Measurements from ENCODE around the gene NRAS.
"Not testable (repeated sequence)": the region's sequence is repeated elsewhere in the genome, so short reads cannot be mapped to it uniquely, and the experiment has no call there.

The NRAS gene

DNA sequence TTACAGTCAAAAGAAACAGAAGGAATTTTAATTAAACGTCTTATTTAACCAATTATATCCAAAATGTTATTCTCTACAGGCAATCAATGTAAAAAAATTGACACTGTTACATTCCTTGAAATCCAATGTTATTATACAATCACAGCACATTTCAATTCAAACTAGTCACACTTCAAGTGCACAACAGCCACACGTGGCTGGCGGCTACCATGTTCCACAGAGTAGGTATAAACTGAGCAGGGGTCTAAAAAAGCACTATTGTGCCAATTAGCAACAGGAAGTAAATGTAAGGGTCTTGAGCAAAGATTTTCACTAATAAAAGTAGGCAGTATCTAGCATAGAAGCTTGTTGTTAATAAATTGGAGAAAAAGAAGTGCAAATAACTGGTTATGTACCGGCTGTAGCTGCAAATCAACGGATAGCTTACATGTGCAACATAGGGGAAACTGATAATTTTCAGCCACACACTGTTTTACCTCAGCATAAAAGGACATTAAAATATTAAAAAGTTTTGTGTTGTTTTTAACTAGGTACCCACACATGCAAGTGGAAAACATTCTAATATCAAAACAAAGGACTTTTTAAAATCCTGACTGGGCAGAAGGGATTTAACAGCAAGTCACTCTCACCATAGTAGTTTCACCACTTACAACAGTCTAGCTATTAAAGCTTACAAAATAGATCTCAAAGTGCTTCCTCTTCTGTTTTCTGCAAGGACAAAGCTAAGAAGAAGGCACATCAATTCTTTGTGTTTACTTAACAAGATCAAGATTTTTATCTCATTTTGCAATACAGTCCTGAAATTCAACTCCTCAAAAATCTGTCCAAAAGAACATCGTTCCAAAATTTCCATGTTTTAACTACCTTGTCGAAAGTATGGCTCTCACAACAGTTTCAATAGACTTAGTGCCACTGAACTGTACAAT, 38.7 kb upstream of the NRAS start:
- 0 out of 22 replicates have a peak, but pooled peaks cover 0 to 5% (median 0%) of the 10 kb centered on the region in 11 experiments for H3K9me3 ChIP-seq (replicated peaks in 1 of 11)
- TF ChIP-seq Cebpa-rat (IDR thresholded peaks at IDR 0.05) = no peak
- peak overlapping the region; percentile 82 to 97 (median 92); a peak in 17 of 20 replicates for H3K4me3 ChIP-seq
- H3K27me3 ChIP-seq = no peaks in the 10 kb centered on the region
- H3K4me2 ChIP-seq = peak overlapping the region; percentile 85 to 100 (median 93)
- H3K27ac ChIP-seq = peak overlapping the region in 10 of 11 experiments; percentile 39 to 100 (median 100); a peak in 18 of 22 replicates
- peaks cover 0 to 44% (median 22%) of the 10 kb centered on the region in 11 experiments; a peak in 17 of 22 replicates for H3K36me3 ChIP-seq
- peaks cover 58 to 73% (median 64%) of the 10 kb centered on the region in 10 experiments for H3K4me1 ChIP-seq
- H4K20me1 ChIP-seq = peaks cover 67 to 70% (median 70%) of the 10 kb centered on the region in 11 experiments
- peak overlapping the region; percentile 99 to 100 (median 100); a peak in 20 of 22 replicates for H3K9ac ChIP-seq

DNA sequence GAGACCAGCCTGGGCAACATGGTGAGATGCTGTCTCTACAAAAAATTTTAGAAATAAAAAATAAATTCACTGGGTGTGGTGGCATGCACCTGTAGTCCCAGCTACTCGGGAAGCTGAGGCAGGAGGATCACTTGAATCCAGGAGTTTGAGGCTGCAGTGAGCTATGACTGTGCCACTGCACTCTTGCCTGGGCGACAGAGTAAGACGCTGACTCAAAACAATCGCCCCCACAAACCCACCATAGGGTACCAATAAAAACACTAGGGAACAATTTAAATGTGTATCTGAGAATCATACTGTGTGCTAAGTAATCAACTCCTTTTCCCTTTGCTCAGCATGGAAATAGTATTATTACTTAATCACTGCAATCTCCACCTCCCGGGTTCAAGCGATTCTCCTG, 37.1 kb upstream of the NRAS start:
- not testable (repeated sequence) for H3K9me3 ChIP-seq (replicated peaks in 1 of 11); H3K27ac ChIP-seq; H3K9ac ChIP-seq; H3K4me3 ChIP-seq; H3K27me3 ChIP-seq
- Histone ChIP-seq H4K20me1 (peaks cover 82 to 86% (median 85%) of the 10 kb centered on the region in 11 experiments), H3K4me2 (peak overlapping the region; percentile 50 to 100 (median 89); a peak in 21 of 22 replicates), H3K4me1 (peaks cover 55 to 85% (median 64%) of the 10 kb centered on the region in 10 experiments), H3K36me3 (peaks cover 15 to 59% (median 38%) of the 10 kb centered on the region in 11 experiments)

DNA sequence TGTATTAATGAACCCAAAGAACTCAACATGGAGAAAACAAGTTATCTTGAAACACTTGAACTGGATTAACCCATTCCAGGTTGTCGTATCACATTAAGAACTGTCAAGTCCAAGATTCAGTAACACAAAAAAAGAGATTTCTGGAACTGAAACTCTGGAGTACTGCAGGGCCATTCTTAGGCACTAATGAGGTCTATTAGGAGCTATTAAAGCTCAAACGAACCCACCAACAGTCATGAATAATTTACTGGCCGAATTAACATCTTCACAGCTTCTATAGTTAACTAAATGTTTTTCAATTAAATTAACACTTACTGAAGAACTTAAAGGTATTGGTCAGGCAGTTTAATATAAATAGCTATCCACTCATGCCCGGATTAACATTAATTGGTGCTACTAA, 36.6 kb upstream of the NRAS start:
- Histone ChIP-seq H3K27me3 (no peaks in the 10 kb centered on the region), H3K4me1 (peaks cover 49 to 86% (median 58%) of the 10 kb centered on the region in 10 experiments), H3K9ac (no peak overlapping the region), H3K4me3 (no peak overlapping the region), H3K36me3 (peaks cover 20 to 65% (median 44%) of the 10 kb centered on the region in 11 experiments), H3K9me3 (replicated peaks in 1 of 11) (no peaks in the 10 kb centered on the region), H3K4me2 (peak overlapping the region; percentile 50 to 100 (median 89); a peak in 16 of 22 replicates), H4K20me1 (peaks cover 88 to 91% (median 91%) of the 10 kb centered on the region in 11 experiments), H3K27ac (no peak overlapping the region)
- TF ChIP-seq Cebpa-rat (IDR thresholded peaks at IDR 0.05) = no peak

DNA sequence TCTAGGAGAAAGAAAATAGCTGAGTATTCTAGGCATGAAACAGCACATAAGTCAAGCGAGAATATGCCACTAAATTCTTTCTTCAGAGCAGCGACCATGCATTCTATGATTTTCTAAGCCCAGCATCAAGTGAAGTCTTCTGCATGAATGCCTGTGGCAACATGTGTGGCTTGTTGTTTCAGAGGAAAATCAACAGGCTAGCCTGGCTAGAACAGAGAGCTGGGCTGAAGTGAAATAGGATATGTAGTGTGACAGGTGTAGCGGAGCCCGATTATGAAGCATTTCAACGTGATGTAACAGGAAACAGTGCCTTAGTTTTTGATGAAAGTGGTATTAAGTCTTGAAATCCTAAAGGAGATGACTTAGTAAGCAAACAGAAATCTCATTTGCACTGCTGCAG, 34.2 kb upstream of the NRAS start:
- H3K27ac ChIP-seq = no peak overlapping the region
- H4K20me1 ChIP-seq = peaks cover 100% of the 10 kb centered on the region in 11 experiments
- peaks cover 46 to 99% (median 49%) of the 10 kb centered on the region in 10 experiments for H3K4me1 ChIP-seq
- H3K9me3 ChIP-seq (replicated peaks in 1 of 11) = no peaks in the 10 kb centered on the region
- no peaks in the 10 kb centered on the region for H3K27me3 ChIP-seq
- no peak for TF ChIP-seq Cebpa-rat (IDR thresholded peaks at IDR 0.05)
- H3K9ac ChIP-seq = no peak overlapping the region
- peaks cover 44 to 88% (median 66%) of the 10 kb centered on the region in 11 experiments for H3K36me3 ChIP-seq
- H3K4me3 ChIP-seq = no peak overlapping the region
- peak overlapping the region in 3 of 11 experiments; percentile 4 to 52 (median 15); a peak in 4 of 22 replicates for H3K4me2 ChIP-seq

DNA sequence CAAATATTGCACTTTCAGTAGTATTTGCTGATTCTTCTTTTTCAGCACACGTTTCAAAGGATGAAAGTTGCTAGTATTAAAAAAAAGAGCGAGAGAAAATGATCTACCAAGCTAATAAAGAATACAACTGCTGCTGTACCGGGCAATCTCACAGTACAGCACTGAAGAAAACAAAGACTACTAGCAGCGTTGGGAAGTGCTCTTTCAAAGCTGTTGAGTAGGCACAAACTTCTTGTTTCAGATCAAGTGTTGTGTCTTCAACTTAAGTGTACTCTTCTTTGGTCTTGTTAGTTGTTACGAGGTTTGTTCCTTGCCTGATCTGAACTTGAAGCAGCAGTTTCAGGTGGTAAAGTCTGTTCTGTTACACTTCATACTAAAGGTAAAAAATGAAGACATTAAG, 33.3 kb upstream of the NRAS start:
- H3K36me3 ChIP-seq = peaks cover 52 to 90% (median 71%) of the 10 kb centered on the region in 11 experiments
- no peak overlapping the region for H3K27ac ChIP-seq
- H3K27me3 ChIP-seq = no peaks in the 10 kb centered on the region
- TF ChIP-seq Cebpa-rat (IDR thresholded peaks at IDR 0.05) = no peak
- peaks cover 98 to 100% (median 100%) of the 10 kb centered on the region in 11 experiments for H4K20me1 ChIP-seq
- H3K4me1 ChIP-seq = peaks cover 39 to 99% (median 43%) of the 10 kb centered on the region in 10 experiments
- peak overlapping the region in 2 of 11 experiments; percentile 6 to 52; a peak in 1 of 22 replicates for H3K4me2 ChIP-seq
- H3K9ac ChIP-seq = no peak overlapping the region
- no peak overlapping the region for H3K4me3 ChIP-seq
- no peaks in the 10 kb centered on the region for H3K9me3 ChIP-seq (replicated peaks in 1 of 11)

DNA sequence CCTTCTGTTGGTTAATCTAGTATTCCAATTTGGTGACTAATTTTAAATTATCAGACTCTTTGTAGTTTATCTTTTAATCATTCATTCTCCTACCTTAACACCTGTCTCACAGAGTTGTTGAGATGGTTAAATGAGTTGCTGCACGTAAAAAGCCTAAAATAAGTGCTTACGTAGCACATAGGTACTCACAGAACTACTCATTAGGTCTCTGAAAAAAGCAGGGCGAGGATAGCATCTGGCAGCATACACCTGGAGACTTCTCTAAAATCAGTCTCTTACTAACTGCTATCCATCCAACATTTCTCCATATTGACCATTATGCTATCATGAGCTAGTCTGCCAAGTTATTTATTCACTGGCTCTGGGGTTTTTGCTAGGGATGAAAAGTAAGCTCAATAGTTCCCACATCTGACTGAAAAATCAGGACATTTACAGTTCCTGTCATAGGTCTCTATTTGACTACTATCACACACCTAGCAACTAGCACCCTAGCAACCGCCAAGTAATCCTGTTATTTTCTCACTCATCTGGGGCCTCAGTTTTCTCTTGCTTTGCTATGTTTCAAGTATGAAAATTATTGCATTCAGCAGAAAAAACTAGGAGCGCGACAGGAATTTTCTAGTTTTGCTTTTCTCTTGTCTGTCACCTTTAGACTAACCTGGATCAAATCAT, 30.0 kb upstream of the NRAS start:
- Histone ChIP-seq H3K4me1 (peaks cover 10 to 71% (median 14%) of the 10 kb centered on the region in 10 experiments; a peak in 17 of 20 replicates), H3K36me3 (peaks cover 82 to 96% (median 93%) of the 10 kb centered on the region in 11 experiments), H3K9ac (no peak overlapping the region), H3K4me2 (peak overlapping the region in 3 of 11 experiments; percentile 23 to 42 (median 37); a peak in 4 of 22 replicates), H4K20me1 (peaks cover 98 to 100% (median 100%) of the 10 kb centered on the region in 11 experiments), H3K9me3 (replicated peaks in 1 of 11) (no peaks in the 10 kb centered on the region), H3K27ac (no peak overlapping the region), H3K4me3 (no peak overlapping the region), H3K27me3 (no peaks in the 10 kb centered on the region)
- no peak for TF ChIP-seq Cebpa-rat (IDR thresholded peaks at IDR 0.05)

DNA sequence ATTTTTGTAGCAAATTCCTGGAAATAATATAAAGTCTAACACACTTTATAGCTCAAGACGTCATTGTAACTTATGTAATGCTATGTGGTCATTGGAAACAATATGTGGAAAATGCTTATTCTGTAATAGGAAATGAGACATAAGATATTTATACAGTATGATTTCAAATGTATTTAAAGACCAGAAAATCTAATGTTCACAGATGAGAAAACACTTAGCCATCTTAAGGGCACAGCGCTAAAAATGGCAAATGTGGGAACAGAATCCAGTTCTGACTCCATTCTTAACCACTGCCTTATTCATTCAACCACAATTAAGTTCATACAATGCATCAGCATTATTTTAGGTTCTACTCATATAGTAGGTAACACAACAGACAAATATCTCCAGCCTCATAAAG, 28.7 kb upstream of the NRAS start:
- peaks cover 98 to 100% (median 100%) of the 10 kb centered on the region in 11 experiments for H4K20me1 ChIP-seq

DNA sequence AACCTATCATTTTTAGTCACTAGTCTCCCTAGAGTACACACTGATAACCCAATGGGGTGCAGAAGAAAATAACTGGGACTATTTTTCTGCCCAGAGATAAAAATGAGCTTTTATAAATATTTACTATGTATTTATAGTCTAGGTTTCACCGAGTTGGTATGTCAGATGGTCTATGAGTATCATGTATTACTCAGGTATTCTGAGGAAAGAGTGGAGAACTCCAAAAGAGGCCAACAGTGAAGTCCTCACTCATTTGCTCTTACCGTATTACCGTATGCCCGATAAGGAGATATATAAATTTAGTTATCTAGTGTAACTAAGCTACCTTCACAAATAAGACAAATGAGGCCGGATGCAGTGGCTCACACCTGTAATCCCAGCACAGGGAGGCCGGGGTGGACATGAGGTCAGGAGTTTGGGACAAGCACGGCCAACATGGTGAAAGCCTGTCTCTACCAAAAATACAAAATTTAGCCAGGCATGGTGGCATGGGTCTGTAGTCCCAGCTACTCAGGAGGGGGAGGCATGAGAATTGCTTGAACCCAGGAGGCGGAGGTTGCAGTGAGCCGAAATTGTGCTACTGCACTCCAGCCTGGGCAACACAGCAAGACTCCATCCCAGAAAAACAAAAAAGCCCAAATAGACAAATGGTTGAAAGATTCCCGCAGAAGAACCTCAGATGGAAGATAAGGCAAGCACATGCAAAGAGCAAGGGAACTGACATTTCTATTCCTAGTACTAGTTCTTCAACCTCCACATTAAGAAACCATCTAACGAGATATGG, 25.6 kb upstream of the NRAS start:
- Histone ChIP-seq H3K4me3 (no peak overlapping the region), H3K9me3 (replicated peaks in 1 of 11) (no peaks in the 10 kb centered on the region), H3K4me2 (no peak overlapping the region), H3K27me3 (no peaks in the 10 kb centered on the region), H3K27ac (no peak overlapping the region), H3K4me1 (peaks cover 0 to 27% (median 10%) of the 10 kb centered on the region in 10 experiments; a peak in 11 of 20 replicates), H3K9ac (no peak overlapping the region), H3K36me3 (peaks cover 91 to 100% (median 99%) of the 10 kb centered on the region in 11 experiments), H4K20me1 (peaks cover 98 to 100% (median 100%) of the 10 kb centered on the region in 11 experiments)
- TF ChIP-seq Cebpa-rat (IDR thresholded peaks at IDR 0.05) = no peak

More for the DNA sequence above, 28.7 kb upstream of the NRAS start:
- peak overlapping the region in 7 of 11 experiments; percentile 1 to 61 (median 36); a peak in 8 of 22 replicates for H3K27ac ChIP-seq
- H3K4me1 ChIP-seq = peaks cover 0 to 58% (median 10%) of the 10 kb centered on the region in 10 experiments; a peak in 11 of 20 replicates
- no peaks in the 10 kb centered on the region for H3K27me3 ChIP-seq
- no peak overlapping the region for H3K4me3 ChIP-seq
- no peak for TF ChIP-seq Cebpa-rat (IDR thresholded peaks at IDR 0.05)
- no peak overlapping the region for H3K9ac ChIP-seq
- H3K9me3 ChIP-seq (replicated peaks in 1 of 11) = no peaks in the 10 kb centered on the region
- peaks cover 91 to 100% (median 99%) of the 10 kb centered on the region in 11 experiments for H3K36me3 ChIP-seq
- peak overlapping the region in 4 of 11 experiments; percentile 9 to 42 (median 29); a peak in 5 of 22 replicates for H3K4me2 ChIP-seq
